22Rv1 (cell line): Measurements from ENCODE around the gene SCRN3.

ENCODE experiments used
- ZFX ChIP-seq: fragments of 450-650 bp; IDR thresholded peaks from 2 replicates; pipeline ENCODE4 v1.6.1; 2017; ENCODE audit warnings: antibody characterized with exemption, borderline replicate concordance
- TF ChIP-seq, protein P1 (sequence below): fragments of 450-650 bp; IDR thresholded peaks from 2 replicates; pipeline ENCODE4 v1.5.1; 2017; ENCODE audit warnings: mild to moderate bottlenecking

DNA sequence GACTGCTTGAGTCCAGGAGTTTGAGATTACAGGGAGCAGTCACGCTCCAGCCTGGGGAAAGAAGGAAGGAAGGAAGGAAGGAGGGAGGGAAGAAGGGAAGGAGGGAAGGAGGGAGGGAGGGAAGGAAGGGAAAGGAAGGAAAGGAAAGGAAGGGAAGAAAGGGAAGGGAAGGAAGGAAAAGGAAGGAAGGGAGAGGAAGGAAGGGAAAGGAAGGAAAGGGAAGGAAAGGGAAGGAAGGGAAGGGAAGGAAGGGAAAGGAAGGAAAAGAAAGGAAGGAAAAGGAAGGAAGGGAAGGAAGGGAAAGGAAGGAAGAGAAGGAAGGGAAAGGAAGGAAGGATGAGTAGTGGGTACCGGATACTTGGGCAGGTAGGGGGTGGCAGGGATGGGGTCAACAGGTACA lies 59.0 kb downstream of the SCRN3 start:
- TF ChIP-seq, protein P1, sequence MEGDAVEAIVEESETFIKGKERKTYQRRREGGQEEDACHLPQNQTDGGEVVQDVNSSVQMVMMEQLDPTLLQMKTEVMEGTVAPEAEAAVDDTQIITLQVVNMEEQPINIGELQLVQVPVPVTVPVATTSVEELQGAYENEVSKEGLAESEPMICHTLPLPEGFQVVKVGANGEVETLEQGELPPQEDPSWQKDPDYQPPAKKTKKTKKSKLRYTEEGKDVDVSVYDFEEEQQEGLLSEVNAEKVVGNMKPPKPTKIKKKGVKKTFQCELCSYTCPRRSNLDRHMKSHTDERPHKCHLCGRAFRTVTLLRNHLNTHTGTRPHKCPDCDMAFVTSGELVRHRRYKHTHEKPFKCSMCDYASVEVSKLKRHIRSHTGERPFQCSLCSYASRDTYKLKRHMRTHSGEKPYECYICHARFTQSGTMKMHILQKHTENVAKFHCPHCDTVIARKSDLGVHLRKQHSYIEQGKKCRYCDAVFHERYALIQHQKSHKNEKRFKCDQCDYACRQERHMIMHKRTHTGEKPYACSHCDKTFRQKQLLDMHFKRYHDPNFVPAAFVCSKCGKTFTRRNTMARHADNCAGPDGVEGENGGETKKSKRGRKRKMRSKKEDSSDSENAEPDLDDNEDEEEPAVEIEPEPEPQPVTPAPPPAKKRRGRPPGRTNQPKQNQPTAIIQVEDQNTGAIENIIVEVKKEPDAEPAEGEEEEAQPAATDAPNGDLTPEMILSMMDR, result no peak
- TF ChIP-seq ZFX, result no peak
